ENCODE measurements around the gene TUT7. TPM values are rescaled to one million over a fixed set of nuclear protein-coding genes. Genes with fewer than 3 reads are reported as not detected.

The TUT7 gene
- total and polyA plus RNA-seq, 8 donors = 9.8 to 26.2 (median 12.1) TPM

- Histone ChIP-seq H3K36me3 (no peaks in the 10 kb centered on the region), H3K4me1 (no peaks in the 10 kb centered on the region), H3K27ac (peak overlapping the region in 2 of 4 donors; percentile 62 to 73), H3K4me3 (no peak overlapping the region), H3K27me3 (no peaks in the 10 kb centered on the region), H3K9me3 (no peaks in the 10 kb centered on the region)
- DNase-seq (no peak), FAIRE-seq (no peak), ATAC-seq (peak in 3 of 4 donors; percentile 63 to 89 (median 77))
- WGBS, 2 donors = 68 to 72% methylated on average over 3 of the region's 3 CpGs
- TF ChIP-seq CTCF (IDR thresholded peaks at IDR 0.05) = no peak
- intact Hi-C loops (cut with DNase I) = no loop called here
Measured at GRCh38 chr9:86368871-86369521, 14.8 kb upstream of the TUT7 start.

- ATAC-seq = no peak
- no peaks in the 10 kb centered on the region for H3K9me3 ChIP-seq
- no peak for DNase-seq
- H3K4me1 ChIP-seq = no peaks in the 10 kb centered on the region
- intact Hi-C loops (cut with DNase I) = no loop called here
- 92 to 95% methylated on average over 3 of the region's 3 CpGs for WGBS, 2 donors
- H3K27me3 ChIP-seq = no peaks in the 10 kb centered on the region
- no peak overlapping the region for H3K27ac ChIP-seq
- no peak for FAIRE-seq
- no peak overlapping the region for H3K4me3 ChIP-seq
- H3K36me3 ChIP-seq = no peaks in the 10 kb centered on the region
- TF ChIP-seq CTCF (IDR thresholded peaks at IDR 0.05) = no peak
Measured at GRCh38 chr9:86361176-86361575, 7.0 kb upstream of the TUT7 start.

GRCh38 chr9:86359151-86359879 is 5.1 kb upstream of the TUT7 start:
- Histone ChIP-seq H3K9me3 (no peaks in the 10 kb centered on the region), H3K4me3 (no peak overlapping the region), H3K36me3 (no peaks in the 10 kb centered on the region), H3K27ac (no peak overlapping the region), H3K4me1 (peaks cover 0 to 6% (median 5%) of the 10 kb centered on the region in 3 donors), H3K27me3 (no peaks in the 10 kb centered on the region)
- TF ChIP-seq CTCF (IDR thresholded peaks at IDR 0.05) = no peak
- intact Hi-C loops (cut with DNase I) = no loop called here
- WGBS, 2 donors = 71 to 81% methylated on average over 3 of the region's 3 CpGs
- ATAC-seq (peak in 1 of 4 donors; percentile 19), DNase-seq (no peak), FAIRE-seq (no peak)

- DNase-seq = no peak
- Histone ChIP-seq H3K27me3 (no peaks in the 10 kb centered on the region), H3K9me3 (no peaks in the 10 kb centered on the region), H3K27ac (no peak overlapping the region), H3K36me3 (no peaks in the 10 kb centered on the region), H3K4me1 (peaks cover 0 to 18% (median 16%) of the 10 kb centered on the region in 3 donors), H3K4me3 (no peak overlapping the region)
- 60 to 63% methylated on average over 5 of the region's 5 CpGs for WGBS, 2 donors
- intact Hi-C loops (cut with DNase I) = no loop called here
- no peak for ATAC-seq
- FAIRE-seq = no peak
- TF ChIP-seq CTCF (IDR thresholded peaks at IDR 0.05) = no peak
Measured at GRCh38 chr9:86356871-86357866, 3.0 kb upstream of the TUT7 start.

Data from pancreas (tissue), 10 donors.